Endometrial microvascular endothelial cells (primary cell): Measurements from ENCODE around the gene ARFGAP1. TPM values are rescaled to one million over a fixed set of nuclear protein-coding genes. Genes with fewer than 3 reads are reported as not detected.

Experiments used
- in situ Hi-C: cut with HindIII; loops from 2 replicates; pipeline ENCODE4 v1.10.0; 2017; ENCODE audit warnings: low sequenced_read_pairs, low pct_unique_long_range_greater_than_20kb; ENCODE audit errors: inconsistent ontology term
- total RNA-seq: library from RNA; depleted of rRNA; stranded (reverse); fragments of >200 nt; gene quantifications from one replicate; pipeline ENCODE4 v1.2.3, GENCODE V29; 2015; ENCODE audit errors: inconsistent ontology term

Gene ARFGAP1
- total RNA-seq, 1 donor from 2014 or later = 51.9 TPM

GRCh38 chr20:63311833-63312243 lies 39.2 kb downstream of the ARFGAP1 start:
- in situ Hi-C loops = no loop called here

- in situ Hi-C loops = no loop called here
Measured at GRCh38 chr20:63312273-63312672, 39.7 kb downstream of the ARFGAP1 start.

- in situ Hi-C loops = no loop called here
Measured at GRCh38 chr20:63312690-63313348, 40.2 kb downstream of the ARFGAP1 start.

GRCh38 chr20:63313349-63314014 lies 40.9 kb downstream of the ARFGAP1 start:
- in situ Hi-C loops = no loop called here

GRCh38 chr20:63314015-63314471 lies 41.4 kb downstream of the ARFGAP1 start:
- in situ Hi-C loops = no loop called here

- in situ Hi-C loops = no loop called here
Measured at GRCh38 chr20:63314566-63315239, 42.1 kb downstream of the ARFGAP1 start.

GRCh38 chr20:63315240-63315689 lies 42.7 kb downstream of the ARFGAP1 start:
- in situ Hi-C loops = no loop called here

GRCh38 chr20:63315731-63316491 lies 43.3 kb downstream of the ARFGAP1 start:
- in situ Hi-C loops = no loop called here

GRCh38 chr20:63316502-63316921 lies 43.9 kb downstream of the ARFGAP1 start:
- in situ Hi-C loops = no loop called here

- in situ Hi-C loops = no loop called here
Measured at GRCh38 chr20:63317061-63317460, 44.4 kb downstream of the ARFGAP1 start.

- in situ Hi-C loops = no loop called here
Measured at GRCh38 chr20:63317601-63318291, 45.1 kb downstream of the ARFGAP1 start.

- in situ Hi-C loops = no loop called here
Measured at GRCh38 chr20:63318391-63319163, 46.0 kb downstream of the ARFGAP1 start.

- in situ Hi-C loops = no loop called here
Measured at GRCh38 chr20:63319164-63320040, 46.8 kb downstream of the ARFGAP1 start.

- in situ Hi-C loops = no loop called here
Measured at GRCh38 chr20:63320041-63320511, 47.5 kb downstream of the ARFGAP1 start.

- in situ Hi-C loops = no loop called here
Measured at GRCh38 chr20:63320616-63321147, 48.1 kb downstream of the ARFGAP1 start.

GRCh38 chr20:63321148-63321831 lies 48.7 kb downstream of the ARFGAP1 start:
- in situ Hi-C loops = no loop called here
